Activated CD4-positive, alpha-beta T cell treated with anti-CD3 and anti-CD28 coated beads for 4 hours (primary cell): ENCODE data around the gene OSBPL5.

Experiments used
- DNase-seq, 2 donors: peaks; one replicate each; pipeline ENCODE4 v3.0.0-alpha.2; 2020

OSBPL5 gene

GRCh38 chr11:3197878-3198528, 32.9 kb upstream of the OSBPL5 start:
- DNase-seq = no peak

GRCh38 chr11:3197044-3197695, 32.1 kb upstream of the OSBPL5 start:
- DNase-seq = no peak

- no peak for DNase-seq
These were observed 31.3 kb upstream of the OSBPL5 start for GRCh38 chr11:3196161-3197043.

- no peak for DNase-seq
These were observed 30.4 kb upstream of the OSBPL5 start for GRCh38 chr11:3195251-3196160.

- no peak for DNase-seq
These were observed 29.1 kb upstream of the OSBPL5 start for GRCh38 chr11:3194016-3194816.

- no peak for DNase-seq
These were observed 28.4 kb upstream of the OSBPL5 start for GRCh38 chr11:3193373-3194015.

GRCh38 chr11:3192511-3193372, 27.6 kb upstream of the OSBPL5 start:
- DNase-seq = no peak

GRCh38 chr11:3191586-3192324, 26.6 kb upstream of the OSBPL5 start:
- no peak for DNase-seq

GRCh38 chr11:3190600-3190999, 25.5 kb upstream of the OSBPL5 start:
- no peak for DNase-seq

- DNase-seq = no peak
These were observed 24.9 kb upstream of the OSBPL5 start for GRCh38 chr11:3189886-3190583.

- no peak for DNase-seq
These were observed 24.2 kb upstream of the OSBPL5 start for GRCh38 chr11:3189196-3189843.

- DNase-seq = no peak
These were observed 23.5 kb upstream of the OSBPL5 start for GRCh38 chr11:3188496-3189195.

GRCh38 chr11:3186166-3186953, 21.2 kb upstream of the OSBPL5 start:
- no peak for DNase-seq

GRCh38 chr11:3184732-3185347, 19.7 kb upstream of the OSBPL5 start:
- no peak for DNase-seq

GRCh38 chr11:3183523-3183922, 18.4 kb upstream of the OSBPL5 start:
- DNase-seq = no peak

- DNase-seq = no peak
These were observed 17.3 kb upstream of the OSBPL5 start for GRCh38 chr11:3182462-3182852.
